Transverse colon (tissue), 4 donors: ENCODE measurements around the gene ID3. TPM values are rescaled to one million over a fixed set of nuclear protein-coding genes. Genes with fewer than 3 reads are reported as not detected.
"Not testable (repeated sequence)": the region's sequence is repeated elsewhere in the genome, so short reads cannot be mapped to it uniquely, and the experiment has no call there.

ENCODE experiments used
- DNase-seq: peaks from one replicate; pipeline ENCODE4 v3.0.0-alpha.2; 2019
- H3K27ac ChIP-seq, 4 donors: fragments of 200-600 bp; sonication (generic); 2 replicates each; pipeline ENCODE4 v1.5.1; 2016 to 2018; ENCODE audit warnings: inconsistent platforms in 4 of 4
- H3K27me3 ChIP-seq: fragments of 200-600 bp; sonication (generic); 2 replicates; pipeline ENCODE4 v1.5.1; 2017; ENCODE audit warnings: inconsistent platforms
- H3K36me3 ChIP-seq, 4 donors: fragments of 200-600 bp; sonication (generic); 2 replicates each; pipeline ENCODE4 v1.5.1; 2017 to 2019; ENCODE audit warnings: inconsistent platforms in 4 of 4
- H3K4me1 ChIP-seq, 4 donors: fragments of 200-600 bp; sonication (generic); 2 replicates each; pipeline ENCODE4 v1.5.1; 2017 to 2020; ENCODE audit warnings: inconsistent platforms in 4 of 4
- H3K4me3 ChIP-seq, 4 donors: fragments of 200-600 bp; sonication (generic); 1 replicate in 1 of 4; 2 replicates in 3 of 4; pipeline versions ENCODE4 v1.5.1 to v1.6.1; 2017 to 2019; ENCODE audit warnings: inconsistent platforms in 4 of 4
- H3K9me3 ChIP-seq, 2 donors: fragments of 200-600 bp; sonication (generic); 2 replicates each; pipeline ENCODE4 v1.5.1; 2017 to 2019; ENCODE audit warnings: inconsistent platforms in 2 of 2
- EP300 ChIP-seq: sonication (generic); formaldehyde crosslinking; IDR thresholded peaks from one replicate; pipeline ENCODE4 v1.6.1; 2017; ENCODE audit warnings: antibody characterized with exemption, low read depth
- POLR2A ChIP-seq: fragments of 450-650 bp; IDR thresholded peaks from one replicate; pipeline ENCODE4 v1.6.1; 2016; ENCODE audit warnings: antibody characterized with exemption, mild to moderate bottlenecking, moderate library complexity
- POLR2AphosphoS5 ChIP-seq, 3 donors: sonication (generic); formaldehyde crosslinking; IDR thresholded peaks; one replicate each; pipeline ENCODE4 v1.6.1; 2016; ENCODE audit warnings: antibody characterized with exemption in 3 of 3
- WGBS, 2 donors: methylation state at CpG; one replicate each; pipeline ENCODE4 v1.1.5; 2018; ENCODE audit warnings: low coverage in 1 of 2; 5-methylcytosine and 5-hydroxymethylcytosine counted together
- in situ Hi-C, 4 donors: fragments of 200-750 bp; cut with MboI; loops; one replicate each; pipeline versions ENCODE4 v1.15.0 to v1.15.1; 2017; ENCODE audit warnings: low sequenced_read_pairs in 3 of 4, low pct_ligation_motif_present in 1 of 4, low pct_unique_long_range_greater_than_20kb in 1 of 4
- intact Hi-C: fragments of 100-400 bp; cut with DNase I; formaldehyde crosslinking; loops from one replicate; pipeline ENCODE4 v1.15.1; 2023; ENCODE audit warnings: low total_unique reads
- total RNA-seq, 4 donors: library from RNA; depleted of rRNA; stranded (reverse); fragments of >200 nt; gene quantifications; one replicate each; pipeline ENCODE4 v1.1.0, GENCODE V29; 2016
- TF ChIP-seq, protein P1 (sequence below), 5 experiments: fragments of 200-600 bp in 3 of 5; fragments of 450-650 bp in 2 of 5; sonication (generic) in 3 of 5; IDR thresholded peaks; 1 replicate in 2 of 5; 2 replicates in 3 of 5; pipeline ENCODE4 v1.5.1; 2016 to 2017; ENCODE audit warnings: antibody characterized with exemption in 5 of 5, inconsistent platforms in 3 of 5, mild to moderate bottlenecking in 2 of 5, moderate library complexity in 1 of 5

Gene ID3
- total RNA-seq, 4 donors from 2014 or later = 174 to 363 (median 253) TPM

DNA sequence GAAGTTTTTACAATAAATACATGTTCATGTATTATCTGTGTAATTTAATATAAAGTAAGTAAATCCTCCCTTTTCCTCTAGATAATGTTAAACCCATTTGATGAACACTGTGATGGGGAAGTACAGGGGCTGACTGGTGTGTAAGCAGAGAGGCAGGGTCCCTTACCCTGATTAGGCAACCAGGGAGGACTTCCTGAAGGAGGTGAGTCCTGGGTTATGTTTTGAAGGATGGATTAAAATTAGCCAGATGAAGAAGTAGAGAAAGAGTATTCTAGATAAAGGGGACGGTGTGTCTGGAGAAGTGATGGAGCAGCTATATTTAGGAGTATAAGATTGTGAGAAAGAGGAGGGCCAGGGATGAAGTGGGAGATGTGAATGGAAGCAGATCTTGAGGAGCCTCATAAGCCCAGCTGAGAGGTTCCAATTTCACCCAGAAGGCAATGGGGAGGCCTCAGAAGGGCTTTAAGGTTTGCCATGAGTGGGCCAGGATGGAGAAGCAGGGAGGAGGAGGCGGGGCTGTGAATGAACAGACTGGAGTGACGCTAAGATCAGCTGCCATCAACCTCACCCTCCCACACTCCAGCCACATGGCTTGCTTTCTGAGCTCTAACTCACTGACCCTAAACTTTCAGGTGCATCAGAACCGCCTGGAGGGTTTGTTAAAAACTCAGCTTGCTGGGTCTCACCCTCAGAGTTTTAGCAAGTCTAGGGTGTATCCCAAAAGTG lies 30.9 kb upstream of the ID3 start:
- Histone ChIP-seq H3K36me3 (no peaks in the 10 kb centered on the region), H3K27me3 (no peaks in the 10 kb centered on the region), H3K9me3 (no peaks in the 10 kb centered on the region), H3K4me3 (no peak overlapping the region), H3K4me1 (no peaks in the 10 kb centered on the region), H3K27ac (no peak overlapping the region)
- DNase-seq = no peak
- intact Hi-C loops = no loop called here
- TF ChIP-seq POLR2AphosphoS5 (IDR thresholded peaks at IDR 0.05) (no peak), EP300 (no peak)
- WGBS, 2 donors = 63 to 74% methylated on average over 2 to 4 of the region's 4 CpGs
- in situ Hi-C loops = no loop called here

GRCh38 chr1:23589585-23589986 lies 30.3 kb upstream of the ID3 start:
- 66 to 94% methylated on average over 3 to 5 of the region's 5 CpGs for WGBS, 2 donors
- Histone ChIP-seq H3K27me3 (no peaks in the 10 kb centered on the region), H3K4me1 (no peaks in the 10 kb centered on the region), H3K36me3 (no peaks in the 10 kb centered on the region), H3K27ac (no peak overlapping the region), H3K4me3 (no peak overlapping the region), H3K9me3 (no peaks in the 10 kb centered on the region)
- intact Hi-C loops = no loop called here
- in situ Hi-C loops = no loop called here
- no peak for DNase-seq
- TF ChIP-seq POLR2A = no peak

- in situ Hi-C loops (no loop called here), intact Hi-C loops (no loop called here)
- 70 to 74% methylated on average over 1 to 11 of the region's 11 CpGs for WGBS, 2 donors
- H3K9me3 ChIP-seq = no peaks in the 10 kb centered on the region
- no peak for TF ChIP-seq POLR2A
- TF ChIP-seq POLR2AphosphoS5 (IDR thresholded peaks at IDR 0.05) = no peak
- TF ChIP-seq, protein P1, sequence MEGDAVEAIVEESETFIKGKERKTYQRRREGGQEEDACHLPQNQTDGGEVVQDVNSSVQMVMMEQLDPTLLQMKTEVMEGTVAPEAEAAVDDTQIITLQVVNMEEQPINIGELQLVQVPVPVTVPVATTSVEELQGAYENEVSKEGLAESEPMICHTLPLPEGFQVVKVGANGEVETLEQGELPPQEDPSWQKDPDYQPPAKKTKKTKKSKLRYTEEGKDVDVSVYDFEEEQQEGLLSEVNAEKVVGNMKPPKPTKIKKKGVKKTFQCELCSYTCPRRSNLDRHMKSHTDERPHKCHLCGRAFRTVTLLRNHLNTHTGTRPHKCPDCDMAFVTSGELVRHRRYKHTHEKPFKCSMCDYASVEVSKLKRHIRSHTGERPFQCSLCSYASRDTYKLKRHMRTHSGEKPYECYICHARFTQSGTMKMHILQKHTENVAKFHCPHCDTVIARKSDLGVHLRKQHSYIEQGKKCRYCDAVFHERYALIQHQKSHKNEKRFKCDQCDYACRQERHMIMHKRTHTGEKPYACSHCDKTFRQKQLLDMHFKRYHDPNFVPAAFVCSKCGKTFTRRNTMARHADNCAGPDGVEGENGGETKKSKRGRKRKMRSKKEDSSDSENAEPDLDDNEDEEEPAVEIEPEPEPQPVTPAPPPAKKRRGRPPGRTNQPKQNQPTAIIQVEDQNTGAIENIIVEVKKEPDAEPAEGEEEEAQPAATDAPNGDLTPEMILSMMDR (IDR thresholded peaks at IDR 0.05) = no peak
- no peak for TF ChIP-seq EP300
- DNase-seq = no peak
- H3K27ac ChIP-seq = no peak overlapping the region
- H3K4me1 ChIP-seq = no peaks in the 10 kb centered on the region
- no peak overlapping the region for H3K4me3 ChIP-seq
- no peaks in the 10 kb centered on the region for H3K36me3 ChIP-seq
- H3K27me3 ChIP-seq = no peaks in the 10 kb centered on the region
These were observed 29.6 kb upstream of the ID3 start for GRCh38 chr1:23588749-23589548.

- H3K9me3 ChIP-seq = no peaks in the 10 kb centered on the region
- H3K36me3 ChIP-seq = no peaks in the 10 kb centered on the region
- no peak overlapping the region for H3K4me3 ChIP-seq
- no peaks in the 10 kb centered on the region for H3K4me1 ChIP-seq
- peak overlapping the region in 1 of 4 donors; percentile 41 for H3K27ac ChIP-seq
- TF ChIP-seq, protein P1 (IDR thresholded peaks at IDR 0.05) = no peak
- TF ChIP-seq POLR2AphosphoS5 (IDR thresholded peaks at IDR 0.05) = peak in 1 of 3 donors; percentile 51
- H3K27me3 ChIP-seq = no peaks in the 10 kb centered on the region
- intact Hi-C loops = no loop called here
- DNase-seq = no peak
- WGBS, 2 donors = 71 to 72% methylated on average over 6 to 10 of the region's 10 CpGs
- in situ Hi-C loops = no loop called here
These were observed 26.2 kb upstream of the ID3 start for GRCh38 chr1:23585321-23586022.

DNA sequence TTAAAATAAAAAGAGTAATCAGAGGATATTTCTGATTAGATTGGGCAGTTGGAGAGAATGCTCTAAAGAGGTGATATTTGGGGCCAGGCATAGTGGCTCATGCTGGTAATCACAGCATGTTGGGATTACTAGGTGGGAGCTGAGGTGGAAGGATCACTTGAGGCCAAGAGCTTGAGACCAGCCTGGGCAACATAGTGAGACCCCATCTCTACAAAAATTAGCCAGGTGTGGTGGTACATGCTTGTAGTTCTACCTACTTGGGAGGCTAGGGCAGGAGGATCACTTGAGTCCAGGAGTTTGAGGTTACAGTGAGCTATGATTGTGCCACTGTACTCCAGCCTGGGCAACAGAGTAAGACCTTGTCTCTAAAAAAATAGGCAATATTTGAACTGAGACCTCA lies 24.4 kb upstream of the ID3 start:
- H3K27me3 ChIP-seq, H3K9me3 ChIP-seq, H3K4me3 ChIP-seq, H3K4me1 ChIP-seq, H3K36me3 ChIP-seq, H3K27ac ChIP-seq, in situ Hi-C loops, intact Hi-C loops, DNase-seq: not testable (repeated sequence)
